ENCODE results near the gene MBD4. TPM values are rescaled to one million over a fixed set of nuclear protein-coding genes. Genes with fewer than 3 reads are reported as not detected.

The MBD4 gene
- total and polyA plus RNA-seq, 2 of the 4 experiments (the other 2 are of a cell fraction), result 13.8 to 15.0 TPM

GRCh38 chr3:129425619-129426018, 14.1 kb downstream of the MBD4 start:
- no peak overlapping the region for H4K8ac ChIP-seq (ENCODE audit: low read depth in 2 of 2, low read length in 2 of 2)
- H2BK120ac ChIP-seq (ENCODE audit: low read depth, low read length), result no peak overlapping the region
- no peaks in the 10 kb centered on the region for H3K79me1 ChIP-seq (ENCODE audit: low read depth in 1 of 2, low read length in 2 of 2)
- BruUV-seq (replicated peaks), result no TSS peak
- CTCF ChIA-PET, result no interaction called here
- dilution Hi-C loops (cut with HindIII; ENCODE audit: low sequenced_read_pairs, unreplicated experiment) (no loop called here), in situ Hi-C loops (cut with MboI; ENCODE audit: low sequenced_read_pairs) (no loop called here), intact Hi-C loops (cut with micrococcal nuclease) (no loop called here)
- H3K56ac ChIP-seq (ENCODE audit: extremely low read depth, insufficient read depth, low read length), result no peak overlapping the region
- H4K91ac ChIP-seq (ENCODE audit: insufficient read depth, low read depth, low read length), result no peak overlapping the region
- no peak overlapping the region for H3K23ac ChIP-seq (ENCODE audit: low read depth, low read length)
- H4K20me1 ChIP-seq (ENCODE audit: insufficient read depth, low read length), result no peaks in the 10 kb centered on the region
- H2AFZ ChIP-seq (replicated peaks; ENCODE audit: low read length, poor library complexity), result no peak overlapping the region
- H3K4me1 ChIP-seq (ENCODE audit: control insufficient read depth, insufficient read depth, low read length), result peaks cover 5% of the 10 kb centered on the region
- no peak overlapping the region for H2AK5ac ChIP-seq (ENCODE audit: low read depth, low read length)
- ATAC-seq (ENCODE audit: low read depth), result no peak
- no peak overlapping the region for H4K5ac ChIP-seq (ENCODE audit: low read depth, low read length)
- no peak overlapping the region for H3K9ac ChIP-seq (ENCODE audit: low read depth, low read length)
- no peak overlapping the region for H3K4me3 ChIP-seq (ENCODE audit: insufficient read depth, low read depth, low read length)
- no peak overlapping the region for H2BK20ac ChIP-seq (ENCODE audit: low read depth, low read length)
- TF ChIP-seq MXI1 (IDR thresholded peaks at IDR 0.05; ENCODE audit: borderline replicate concordance, low read depth, low read length) (no peak), CHD1 (IDR thresholded peaks at IDR 0.05; ENCODE audit: low read depth, low read length) (no peak), USF2 (IDR thresholded peaks at IDR 0.05; ENCODE audit: low read depth, low read length) (no peak), RFX5 (IDR thresholded peaks at IDR 0.05; ENCODE audit: low read depth, low read length) (no peak), SMC3 (IDR thresholded peaks at IDR 0.05; ENCODE audit: low read depth, low read length) (no peak), NFE2L2 (IDR thresholded peaks at IDR 0.05; ENCODE audit: low read depth, low read length) (no peak), MAFK (IDR thresholded peaks at IDR 0.05; ENCODE audit: low read depth, low read length) (no peak), RCOR1 (IDR thresholded peaks at IDR 0.05; ENCODE audit: insufficient replicate concordance, low read length) (no peak), MAZ (IDR thresholded peaks at IDR 0.05; ENCODE audit: borderline replicate concordance, low read depth, low read length) (no peak), CEBPB (IDR thresholded peaks at IDR 0.05; ENCODE audit: low read depth, low read length) (no peak), ELK1 (IDR thresholded peaks at IDR 0.05; ENCODE audit: borderline replicate concordance, low read depth, low read length) (no peak), POLR2A (IDR thresholded peaks at IDR 0.05; ENCODE audit: low read depth, low read length) (no peak), FOS (IDR thresholded peaks at IDR 0.05; ENCODE audit: low read depth, low read length) (no peak), RAD21 (IDR thresholded peaks at IDR 0.05; ENCODE audit: low read length) (no peak), BHLHE40 (IDR thresholded peaks at IDR 0.05; ENCODE audit: low read depth, low read length) (no peak)
- TF ChIP-seq, protein P1, sequence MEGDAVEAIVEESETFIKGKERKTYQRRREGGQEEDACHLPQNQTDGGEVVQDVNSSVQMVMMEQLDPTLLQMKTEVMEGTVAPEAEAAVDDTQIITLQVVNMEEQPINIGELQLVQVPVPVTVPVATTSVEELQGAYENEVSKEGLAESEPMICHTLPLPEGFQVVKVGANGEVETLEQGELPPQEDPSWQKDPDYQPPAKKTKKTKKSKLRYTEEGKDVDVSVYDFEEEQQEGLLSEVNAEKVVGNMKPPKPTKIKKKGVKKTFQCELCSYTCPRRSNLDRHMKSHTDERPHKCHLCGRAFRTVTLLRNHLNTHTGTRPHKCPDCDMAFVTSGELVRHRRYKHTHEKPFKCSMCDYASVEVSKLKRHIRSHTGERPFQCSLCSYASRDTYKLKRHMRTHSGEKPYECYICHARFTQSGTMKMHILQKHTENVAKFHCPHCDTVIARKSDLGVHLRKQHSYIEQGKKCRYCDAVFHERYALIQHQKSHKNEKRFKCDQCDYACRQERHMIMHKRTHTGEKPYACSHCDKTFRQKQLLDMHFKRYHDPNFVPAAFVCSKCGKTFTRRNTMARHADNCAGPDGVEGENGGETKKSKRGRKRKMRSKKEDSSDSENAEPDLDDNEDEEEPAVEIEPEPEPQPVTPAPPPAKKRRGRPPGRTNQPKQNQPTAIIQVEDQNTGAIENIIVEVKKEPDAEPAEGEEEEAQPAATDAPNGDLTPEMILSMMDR (conservative IDR thresholded peaks at IDR 0.05; ENCODE audit: low read depth, low read length), result no peak
- H3K9me1 ChIP-seq (ENCODE audit: insufficient read depth, low read length), result peaks cover 14% of the 10 kb centered on the region; the same call in 1 of the 2 replicates
- H3K4ac ChIP-seq (ENCODE audit: low read depth, low read length), result no peak overlapping the region
- DNase-seq, result no peak
- H3K4me2 ChIP-seq (ENCODE audit: low read depth, low read length), result no peak overlapping the region
- no peak overlapping the region for H2BK5ac ChIP-seq (ENCODE audit: low read depth, low read length, poor library complexity, severe bottlenecking)
- H2AK9ac ChIP-seq (replicated peaks; ENCODE audit: low read depth, low read length, poor library complexity), result no peak overlapping the region
- no peaks in the 10 kb centered on the region; the same call in 1 of the 2 replicates for H3K9me3 ChIP-seq (ENCODE audit: control insufficient read depth, insufficient read depth, low read length)
- H3K27ac ChIP-seq (ENCODE audit: insufficient read depth, low read length), result no peak overlapping the region
- H3K18ac ChIP-seq (ENCODE audit: low read depth, low read length), result no peak overlapping the region
- H3K14ac ChIP-seq (replicated peaks; ENCODE audit: low read depth, low read length), result no peak overlapping the region
- H3K27me3 ChIP-seq (ENCODE audit: control insufficient read depth, insufficient read depth, low read length), result no peaks in the 10 kb centered on the region
- no peak overlapping the region for H2BK15ac ChIP-seq (ENCODE audit: low read depth, low read length)
- 67% methylated on average over 1 of the region's 2 CpGs; no CpG with 5 or more reads in 1 of the 2 experiments for WGBS, 2 experiments (ENCODE audit: extremely low coverage in 2 of 2, insufficient read length in 1 of 2)
- POLR2A ChIA-PET (ENCODE audit: unreplicated experiment), result interaction anchor here (0.6 kb wide), 1 partner anchor 26 kb away, joined by 9 read pairs; no protein-coding TSS in a partner anchor
- 0 out of 2 replicates have a peak, but pooled peaks cover 2% of the 10 kb centered on the region for H3K36me3 ChIP-seq (ENCODE audit: control insufficient read depth, insufficient read depth, low read length)

All from IMR-90 (cell line).